ENCODE measurements around the gene STK33.

- TF ChIP-seq CTCF (conservative IDR thresholded peaks at IDR 0.05 in 1 of 2, IDR thresholded peaks at IDR 0.05 in 1 of 2; ENCODE audit: low read depth in 1 of 2, low read length in 2 of 2): no peak
- TF ChIP-seq EZH2 (IDR thresholded peaks at IDR 0.05; ENCODE audit: low read length, missing control alignments): no peak
Measured at GRCh38 chr11:8564526-8564925, 29.5 kb downstream of the STK33 start.
